Stomach (tissue), 4 donors: ENCODE data around the gene ETV6.

Experiments used
- CTCF ChIP-seq, 7 experiments: fragments of 450-650 bp in 4 of 7; fragments of 200-600 bp in 3 of 7; sonication (generic) in 3 of 7; IDR thresholded peaks; one replicate each; pipeline ENCODE4 v1.5.1; 2016 to 2019; ENCODE audit warnings: antibody characterized with exemption in 7 of 7, control low read depth in 2 of 7, mild to moderate bottlenecking in 1 of 7
- EP300 ChIP-seq: sonication (generic); formaldehyde crosslinking; IDR thresholded peaks from one replicate; pipeline ENCODE4 v1.6.1; 2017; ENCODE audit warnings: antibody characterized with exemption

- TF ChIP-seq EP300: no peak
- TF ChIP-seq CTCF (IDR thresholded peaks at IDR 0.05): no peak
Observed at GRCh38 chr12:11819643-11820042, 170.2 kb downstream of the ETV6 start.
